Measurements from ENCODE around the gene CPZ. TPM values are rescaled to one million over a fixed set of nuclear protein-coding genes. Genes with fewer than 3 reads are reported as not detected.

The CPZ gene
- total and polyA plus RNA-seq, 7 donors: 0.04 to 0.30 (median 0.08) TPM; not detected in 4

DNA sequence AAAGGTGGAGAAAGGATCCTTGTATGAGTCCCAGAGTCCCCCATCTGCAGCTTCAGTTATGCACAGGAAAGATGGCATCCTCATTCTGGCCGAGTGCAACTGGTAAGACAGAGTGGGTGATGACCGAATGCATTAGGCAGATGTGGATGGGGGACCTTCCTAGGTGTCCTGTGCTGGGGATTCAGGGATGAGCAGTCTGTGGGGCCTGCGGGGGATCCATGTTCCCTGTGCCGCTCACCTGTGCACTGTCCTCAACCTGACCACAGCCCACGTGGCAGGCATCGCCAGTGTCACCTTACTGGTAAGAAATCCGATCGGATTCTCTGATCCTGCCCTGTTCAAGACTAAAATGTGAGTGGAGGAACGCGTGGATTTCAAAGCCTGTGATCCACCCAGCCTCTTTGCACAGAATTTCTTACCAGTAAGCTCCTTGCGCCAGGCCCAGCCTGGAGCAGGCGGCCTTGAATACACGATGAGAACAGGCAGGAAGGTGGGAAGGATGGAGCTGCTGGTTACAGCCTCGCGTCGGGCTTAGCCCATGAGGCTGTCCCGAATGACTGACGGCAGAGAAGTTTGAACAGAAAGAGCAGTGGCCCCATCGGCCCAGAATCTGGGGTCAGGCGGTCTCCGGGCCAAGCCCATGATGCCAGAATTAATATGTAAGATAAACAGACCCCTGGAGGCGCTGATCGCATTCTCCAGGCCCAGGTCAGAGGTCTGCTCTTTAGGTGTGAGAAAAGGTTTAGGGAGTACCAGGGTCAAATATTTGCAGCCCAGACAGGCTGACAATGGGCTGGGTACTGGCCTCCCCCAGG lies 56.5 kb downstream of the CPZ start:
- 65 to 69% (median 65%) methylated on average over 23 of the region's 23 CpGs for WGBS, 3 donors
- Histone ChIP-seq H3K9me3 (no peaks in the 10 kb centered on the region), H3K4me1 (no peaks in the 10 kb centered on the region), H3K27me3 (ENCODE audit: insufficient read depth in 3 of 3, low read length in 2 of 3) (peaks cover 2 to 26% (median 8%) of the 10 kb centered on the region in 3 donors), H3K27ac (no peak overlapping the region), H3K36me3 (ENCODE audit: insufficient read depth in 1 of 2, low read depth in 1 of 2) (no peaks in the 10 kb centered on the region), H3K4me3 (no peak overlapping the region)
- DNase-seq: no peak
- TF ChIP-seq, protein P1, sequence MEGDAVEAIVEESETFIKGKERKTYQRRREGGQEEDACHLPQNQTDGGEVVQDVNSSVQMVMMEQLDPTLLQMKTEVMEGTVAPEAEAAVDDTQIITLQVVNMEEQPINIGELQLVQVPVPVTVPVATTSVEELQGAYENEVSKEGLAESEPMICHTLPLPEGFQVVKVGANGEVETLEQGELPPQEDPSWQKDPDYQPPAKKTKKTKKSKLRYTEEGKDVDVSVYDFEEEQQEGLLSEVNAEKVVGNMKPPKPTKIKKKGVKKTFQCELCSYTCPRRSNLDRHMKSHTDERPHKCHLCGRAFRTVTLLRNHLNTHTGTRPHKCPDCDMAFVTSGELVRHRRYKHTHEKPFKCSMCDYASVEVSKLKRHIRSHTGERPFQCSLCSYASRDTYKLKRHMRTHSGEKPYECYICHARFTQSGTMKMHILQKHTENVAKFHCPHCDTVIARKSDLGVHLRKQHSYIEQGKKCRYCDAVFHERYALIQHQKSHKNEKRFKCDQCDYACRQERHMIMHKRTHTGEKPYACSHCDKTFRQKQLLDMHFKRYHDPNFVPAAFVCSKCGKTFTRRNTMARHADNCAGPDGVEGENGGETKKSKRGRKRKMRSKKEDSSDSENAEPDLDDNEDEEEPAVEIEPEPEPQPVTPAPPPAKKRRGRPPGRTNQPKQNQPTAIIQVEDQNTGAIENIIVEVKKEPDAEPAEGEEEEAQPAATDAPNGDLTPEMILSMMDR (IDR thresholded peaks at IDR 0.05): no peak
- intact Hi-C loops (cut with DNase I): no loop called here
- no peak for ATAC-seq

DNA sequence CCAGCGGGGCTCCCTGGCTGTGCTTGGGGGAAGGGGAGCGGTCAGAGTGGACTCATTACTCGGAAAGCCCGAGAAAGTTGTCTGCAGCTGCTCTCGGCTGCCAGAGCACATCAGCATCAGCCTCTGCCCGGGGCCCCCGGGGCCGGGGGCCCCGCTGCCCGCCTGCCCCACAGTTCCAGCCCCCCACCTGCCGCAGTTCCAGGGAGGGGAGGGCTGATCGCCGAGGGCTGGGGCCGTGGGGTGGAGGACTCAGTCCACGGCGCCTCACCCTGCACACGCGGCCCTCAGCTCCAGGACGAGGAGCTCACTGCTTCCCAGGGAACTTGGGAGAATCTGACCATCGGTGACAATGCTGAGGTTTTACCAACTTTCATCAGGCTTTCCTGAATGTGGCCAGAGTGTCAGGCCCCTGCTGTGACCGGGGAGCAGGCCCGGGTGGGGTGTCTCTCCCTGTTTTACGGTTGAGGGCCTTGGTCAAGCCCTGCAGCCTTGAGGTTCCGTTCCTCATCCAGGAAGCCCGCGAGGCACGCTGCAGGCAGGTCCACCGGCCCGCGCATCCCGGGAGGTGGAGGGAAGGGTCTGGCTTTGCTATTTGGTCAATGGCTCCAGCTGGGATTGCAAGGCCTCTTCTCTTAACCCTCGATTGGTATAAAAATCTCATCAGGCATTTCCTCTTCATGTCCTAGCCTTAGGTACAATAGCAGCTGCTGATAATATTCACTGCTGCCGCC lies 57.2 kb downstream of the CPZ start:
- Histone ChIP-seq H3K4me3 (no peak overlapping the region), H3K9me3 (no peaks in the 10 kb centered on the region), H3K4me1 (no peaks in the 10 kb centered on the region), H3K36me3 (ENCODE audit: insufficient read depth in 1 of 2, low read depth in 1 of 2) (no peaks in the 10 kb centered on the region), H3K27me3 (ENCODE audit: insufficient read depth in 3 of 3, low read length in 2 of 3) (peaks cover 2 to 26% (median 8%) of the 10 kb centered on the region in 3 donors), H3K27ac (no peak overlapping the region)
- TF ChIP-seq, protein P1 (IDR thresholded peaks at IDR 0.05): no peak
- DNase-seq (no peak), ATAC-seq (no peak)
- WGBS, 3 donors: 28 to 37% (median 34%) methylated on average over 31 to 32 of the region's 33 CpGs
- intact Hi-C loops (cut with DNase I): no loop called here

DNA sequence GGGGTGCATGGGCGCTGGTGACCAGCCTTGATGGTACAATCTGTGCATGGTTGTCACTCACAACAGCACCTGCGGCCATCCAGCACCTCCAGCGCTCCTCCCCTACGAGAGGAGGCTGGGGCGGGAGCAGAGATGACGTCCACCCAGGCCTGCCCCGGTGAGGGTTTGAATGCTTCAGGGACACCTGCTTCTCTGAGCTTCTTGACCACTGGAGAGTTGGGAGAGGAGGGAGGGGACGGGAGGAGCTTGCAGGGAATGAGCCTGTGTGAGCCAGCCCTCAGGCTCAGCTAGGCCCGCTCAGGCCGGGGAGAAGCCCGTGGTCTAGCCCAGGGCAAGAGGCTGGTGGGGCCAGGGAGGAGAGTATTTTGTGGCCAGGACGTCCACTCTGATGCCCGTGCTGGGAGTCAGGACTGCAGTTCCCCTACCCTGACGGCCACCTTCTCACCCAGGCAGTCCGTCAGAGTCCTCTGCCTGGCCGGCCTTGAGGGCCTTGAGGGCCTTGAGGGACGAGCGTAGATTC lies 59.2 kb downstream of the CPZ start:
- WGBS, 3 donors: 72 to 80% (median 79%) methylated on average over 18 of the region's 18 CpGs
- intact Hi-C loops (cut with DNase I): no loop called here
- no peak for ATAC-seq
- DNase-seq: no peak
- H3K27me3 ChIP-seq (ENCODE audit: insufficient read depth in 3 of 3, low read length in 2 of 3): peaks cover 2 to 18% (median 8%) of the 10 kb centered on the region in 3 donors
- H3K4me1 ChIP-seq: no peaks in the 10 kb centered on the region
- no peaks in the 10 kb centered on the region for H3K36me3 ChIP-seq (ENCODE audit: insufficient read depth in 1 of 2, low read depth in 1 of 2)
- TF ChIP-seq, protein P1 (IDR thresholded peaks at IDR 0.05): no peak
- no peak overlapping the region for H3K27ac ChIP-seq
- no peaks in the 10 kb centered on the region for H3K9me3 ChIP-seq
- H3K4me3 ChIP-seq: no peak overlapping the region

DNA sequence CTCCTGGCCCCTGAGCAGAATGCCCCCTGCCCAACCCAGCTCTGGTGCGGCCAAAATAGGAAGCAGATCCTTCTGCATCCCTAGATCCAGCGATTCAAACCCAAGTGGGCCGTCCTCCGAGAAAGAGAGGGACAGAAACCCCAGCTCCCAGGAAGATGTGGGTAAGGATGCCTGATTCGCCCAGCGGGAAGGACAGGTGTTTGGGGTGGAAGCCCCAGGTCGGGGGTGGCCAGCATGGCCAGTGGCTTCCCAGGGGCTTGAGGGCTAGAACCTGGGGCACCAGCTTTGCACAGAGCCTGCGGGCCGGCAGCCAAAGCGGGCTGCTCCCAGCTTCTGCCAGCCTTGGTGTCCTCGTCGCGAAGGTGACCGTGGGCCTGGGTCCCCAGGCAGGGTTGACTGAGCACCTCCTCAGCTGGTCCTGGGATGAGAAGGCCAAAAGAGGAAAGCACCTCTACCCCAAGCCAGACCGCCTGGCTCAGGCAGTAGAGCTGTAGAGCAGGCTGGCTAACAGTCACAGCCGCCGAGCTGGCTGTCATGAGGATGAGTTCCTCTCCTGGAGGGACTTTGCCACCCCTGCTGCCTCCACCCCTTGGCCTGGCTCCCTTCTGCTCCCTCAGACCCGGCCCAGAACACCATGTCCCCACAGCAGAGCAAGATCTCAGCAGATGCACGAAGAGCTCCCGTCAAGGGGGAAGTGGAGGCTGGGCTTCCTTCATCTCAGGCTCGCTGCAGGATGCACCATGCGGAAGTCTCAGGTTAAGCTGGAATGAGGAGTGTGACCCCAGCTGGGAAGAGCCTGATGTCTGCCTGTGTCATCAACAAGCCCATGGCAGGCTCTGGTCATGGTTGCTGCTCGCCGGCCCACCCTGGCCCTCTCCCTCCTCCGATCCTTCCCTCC lies 59.9 kb downstream of the CPZ start:
- H3K36me3 ChIP-seq (ENCODE audit: insufficient read depth in 1 of 2, low read depth in 1 of 2): no peaks in the 10 kb centered on the region

More for the DNA sequence above, 59.9 kb downstream of the CPZ start:
- ATAC-seq: no peak
- H3K4me1 ChIP-seq: no peaks in the 10 kb centered on the region
- H3K9me3 ChIP-seq: no peaks in the 10 kb centered on the region
- TF ChIP-seq, protein P1 (IDR thresholded peaks at IDR 0.05): no peak
- 70 to 73% (median 70%) methylated on average over 24 to 25 of the region's 25 CpGs for whole genome bisulfite sequencing, 3 donors
- H3K4me3 ChIP-seq: no peak overlapping the region
- intact Hi-C loops (cut with DNase I): no loop called here
- no peak for DNase-seq
- H3K27ac ChIP-seq: no peak overlapping the region
- H3K27me3 ChIP-seq (ENCODE audit: insufficient read depth in 3 of 3, low read length in 2 of 3): peaks cover 2 to 14% (median 8%) of the 10 kb centered on the region in 3 donors
